OCI-LY7 (cell line): ENCODE measurements around the gene SC5D. TPM values are rescaled to one million over a fixed set of nuclear protein-coding genes. Genes with fewer than 3 reads are reported as not detected.

Experiments
- BruUV-seq: library from RNA; stranded (reverse); fragments of 400-500 nt; replicated peaks from 2 replicates; lab custom pipeline; 2021; lab: Mats Ljungman, UMichigan
- CTCF ChIA-PET: fragments of 300-600 bp; sonication (Branson Sonifier 250); formaldehyde crosslinking; loops from one replicate; lab custom pipeline; 2022; ENCODE audit warnings: antibody characterized with exemption; ENCODE audit not compliant: unreplicated experiment; lab: Charles Lee
- POLR2A ChIA-PET: fragments of 300-600 bp; sonication (Branson Sonifier 250); formaldehyde crosslinking; loops from one replicate; lab custom pipeline; 2022; ENCODE audit warnings: antibody characterized with exemption; lab: Charles Lee
- DNase-seq: peaks from one replicate; pipeline ENCODE4 v3.0.0-alpha.2; 2015; ENCODE audit warnings: low spot score
- H2AFZ ChIP-seq: fragments of 200-600 bp; sonication (generic), shearing (Covaris generic); 2 replicates; pipeline ENCODE4 v1.6.1; 2014; ENCODE audit warnings: mild to moderate bottlenecking, antibody characterized with exemption, low read length, moderate library complexity
- H3K27ac ChIP-seq: fragments of 200-600 bp; sonication (generic); 2 replicates; pipeline ENCODE4 v1.5.1; 2014; ENCODE audit warnings: mixed run types, low read depth, mild to moderate bottlenecking, moderate library complexity, low read length, inconsistent platforms; ENCODE audit not compliant: poor library complexity, severe bottlenecking
- H3K36me3 ChIP-seq: fragments of 200-600 bp; sonication (generic); 2 replicates; pipeline ENCODE4 v1.6.1; 2014; ENCODE audit warnings: mild to moderate bottlenecking, antibody characterized with exemption, low read length, moderate library complexity, mixed read lengths; ENCODE audit not compliant: insufficient read depth
- H3K4me1 ChIP-seq: fragments of 200-600 bp; sonication (generic); 2 replicates; pipeline ENCODE4 v1.5.1; 2014; ENCODE audit warnings: mild to moderate bottlenecking, low read length; ENCODE audit not compliant: insufficient read depth, poor library complexity, severe bottlenecking
- H3K4me2 ChIP-seq: fragments of 200-600 bp; sonication (generic); 2 replicates; pipeline ENCODE4 v1.6.1; 2014; ENCODE audit warnings: mild to moderate bottlenecking, low read length
- H3K4me3 ChIP-seq: fragments of 200-600 bp; sonication (generic); 2 replicates; pipeline ENCODE4 v1.5.1; 2014; ENCODE audit warnings: mild to moderate bottlenecking, low read depth, low read length; ENCODE audit not compliant: poor library complexity, severe bottlenecking
- H3K79me2 ChIP-seq: fragments of 200-600 bp; sonication (generic); 2 replicates; pipeline ENCODE4 v1.6.1; 2016; ENCODE audit warnings: low read depth, mild to moderate bottlenecking, low read length, moderate library complexity, mixed read lengths; ENCODE audit not compliant: insufficient read depth
- H3K9me2 ChIP-seq: fragments of 200-600 bp; sonication (generic); 2 replicates; pipeline ENCODE4 v1.6.1; 2016; ENCODE audit warnings: mild to moderate bottlenecking, low read length, mixed read lengths; ENCODE audit not compliant: insufficient read depth
- H3K9me3 ChIP-seq: fragments of 200-600 bp; sonication (generic); 2 replicates; pipeline ENCODE4 v1.6.1; 2014; ENCODE audit warnings: mild to moderate bottlenecking, mixed run types, low read length, mixed read lengths
- H4K20me1 ChIP-seq: fragments of 200-600 bp; sonication (generic); 2 replicates; pipeline ENCODE4 v1.6.1; 2014; ENCODE audit warnings: mild to moderate bottlenecking, antibody characterized with exemption, low read length, moderate library complexity, mixed read lengths; ENCODE audit not compliant: insufficient read depth
- CTCF ChIP-seq: fragments of 200-600 bp; sonication (generic); conservative IDR thresholded peaks from 2 replicates; pipeline ENCODE4 v1.5.1; 2014; ENCODE audit warnings: mild to moderate bottlenecking, antibody characterized with exemption, low read length, moderate library complexity, mixed read lengths
- EZH2phosphoT487 ChIP-seq: fragments of 200-600 bp; sonication (generic); IDR thresholded peaks from 2 replicates; pipeline ENCODE4 v1.6.1; 2018; ENCODE audit warnings: low read depth, borderline replicate concordance, mild to moderate bottlenecking, mixed run types, antibody characterized with exemption, low read length, moderate library complexity, mixed read lengths
- intact Hi-C: fragments of 100-400 bp; cut with micrococcal nuclease; formaldehyde crosslinking; loops from one replicate; pipeline ENCODE4 v1.10.0; 2022; ENCODE audit not compliant: unreplicated experiment
- total RNA-seq, 2 experiments: library from RNA; depleted of rRNA in 1 of 2; stranded (reverse); fragments of >200 nt in 1 of 2; shearing (Covaris generic) in 1 of 2; gene quantifications; 2 replicates each; pipeline ENCODE4 v1.2.3, GENCODE V29; 2014 to 2022

Gene SC5D
- total RNA-seq, 2 experiments from 2014 or later = 27.9 to 43.3 TPM

- H2AFZ ChIP-seq = no peak overlapping the region
- BruUV-seq = no TSS peak
- no peaks in the 10 kb centered on the region for H3K36me3 ChIP-seq
- no peaks in the 10 kb centered on the region for H4K20me1 ChIP-seq
- TF ChIP-seq EZH2phosphoT487 (no peak), CTCF (no peak)
- no peaks in the 10 kb centered on the region for H3K4me1 ChIP-seq
- H3K4me3 ChIP-seq = no peak overlapping the region
- H3K79me2 ChIP-seq = no peaks in the 10 kb centered on the region
- no peak overlapping the region for H3K27ac ChIP-seq
- no peak overlapping the region for H3K4me2 ChIP-seq
- no peak for DNase-seq
- no peaks in the 10 kb centered on the region for H3K9me2 ChIP-seq
- ChIA-PET CTCF (no interaction called here), POLR2A (interaction anchor here (0.7 to 1.5 kb wide), 4 partner anchors 10 to 209 kb away, joined by 3 to 5 read pairs (median 4); no protein-coding TSS in a partner anchor)
- peaks cover 14% of the 10 kb centered on the region; the same call in 1 of the 2 replicates for H3K9me3 ChIP-seq
- intact Hi-C loops = no loop called here
Observed at GRCh38 chr11:121254756-121255155, 37.8 kb upstream of the SC5D start.

GRCh38 chr11:121255473-121256125 is 37.0 kb upstream of the SC5D start:
- no peaks in the 10 kb centered on the region for H3K9me2 ChIP-seq
- POLR2A ChIA-PET = interaction anchor here (0.6 to 1.5 kb wide), 5 partner anchors 12 to 959 kb away, joined by 3 to 4 read pairs (median 3); no protein-coding TSS in a partner anchor
- intact Hi-C loops = no loop called here
- H4K20me1 ChIP-seq = no peaks in the 10 kb centered on the region
- no peaks in the 10 kb centered on the region for H3K36me3 ChIP-seq
- DNase-seq = no peak
- no peak overlapping the region for H3K4me3 ChIP-seq
- TF ChIP-seq CTCF = no peak
- no peak for TF ChIP-seq EZH2phosphoT487
- no peaks in the 10 kb centered on the region for H3K79me2 ChIP-seq
- no peak overlapping the region for H3K27ac ChIP-seq
- H3K9me3 ChIP-seq = peaks cover 14% of the 10 kb centered on the region; the same call in 1 of the 2 replicates
- H3K4me1 ChIP-seq = no peaks in the 10 kb centered on the region
- CTCF ChIA-PET = no interaction called here
- H3K4me2 ChIP-seq = no peak overlapping the region
- no peak overlapping the region for H2AFZ ChIP-seq
- BruUV-seq = no TSS peak

GRCh38 chr11:121257289-121257688 is 35.3 kb upstream of the SC5D start:
- DNase-seq = no peak
- intact Hi-C loops = no loop called here
- Histone ChIP-seq H3K9me2 (no peaks in the 10 kb centered on the region), H3K27ac (no peak overlapping the region), H3K4me3 (no peak overlapping the region), H3K9me3 (peaks cover 14% of the 10 kb centered on the region; the same call in 1 of the 2 replicates), H4K20me1 (no peaks in the 10 kb centered on the region), H3K36me3 (no peaks in the 10 kb centered on the region), H2AFZ (no peak overlapping the region), H3K4me2 (no peak overlapping the region), H3K4me1 (no peaks in the 10 kb centered on the region), H3K79me2 (no peaks in the 10 kb centered on the region)
- CTCF ChIA-PET = no interaction called here
- BruUV-seq = no TSS peak
- POLR2A ChIA-PET = interaction anchor here (0.6 kb wide), 1 partner anchor 578 kb away, joined by 3 read pairs; no protein-coding TSS in a partner anchor
- TF ChIP-seq EZH2phosphoT487 = no peak
